ENCODE measurements around the gene GTF2A1L.

DNA sequence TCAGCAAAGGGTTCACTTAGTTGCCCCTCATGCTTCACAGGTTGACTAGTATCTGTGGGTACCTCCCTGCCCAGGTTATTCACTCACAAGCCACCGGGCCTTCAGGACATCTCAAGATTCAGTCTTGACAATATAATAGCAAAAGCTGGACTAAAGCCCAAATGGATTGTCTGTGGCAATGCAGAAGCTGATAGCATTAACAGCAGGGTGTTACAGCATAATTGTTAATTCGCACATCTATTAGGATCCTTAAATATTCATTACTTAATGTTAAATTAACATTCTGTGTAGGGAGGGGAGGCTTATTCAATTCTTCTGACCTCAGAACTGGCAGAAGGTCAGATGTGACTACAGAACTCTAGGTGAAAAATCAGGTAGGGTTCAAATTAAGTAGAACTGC is 20.2 kb upstream of the GTF2A1L start:
- TF ChIP-seq POLR2AphosphoS5 (IDR thresholded peaks at IDR 0.05; ENCODE audit: low read depth, low read length) (no peak), TAF1 (IDR thresholded peaks at IDR 0.05; ENCODE audit: low read depth, low read length) (no peak), POLR2A (IDR thresholded peaks at IDR 0.05; ENCODE audit: low read depth, low read length) (no peak), POU2F2 (IDR thresholded peaks at IDR 0.05; ENCODE audit: low read depth, low read length) (no peak), PAX5 (IDR thresholded peaks at IDR 0.05; ENCODE audit: insufficient read depth, low read length, severe bottlenecking) (no peak), SPI1 (IDR thresholded peaks at IDR 0.05; ENCODE audit: low read depth, low read length) (no peak)

Measured in GM12891 (cell line).